ENCODE measurements around the gene TTC39C.

GRCh38 chr18:24024425-24024824 lies 9.9 kb downstream of the TTC39C start:
- TF ChIP-seq, protein P1, sequence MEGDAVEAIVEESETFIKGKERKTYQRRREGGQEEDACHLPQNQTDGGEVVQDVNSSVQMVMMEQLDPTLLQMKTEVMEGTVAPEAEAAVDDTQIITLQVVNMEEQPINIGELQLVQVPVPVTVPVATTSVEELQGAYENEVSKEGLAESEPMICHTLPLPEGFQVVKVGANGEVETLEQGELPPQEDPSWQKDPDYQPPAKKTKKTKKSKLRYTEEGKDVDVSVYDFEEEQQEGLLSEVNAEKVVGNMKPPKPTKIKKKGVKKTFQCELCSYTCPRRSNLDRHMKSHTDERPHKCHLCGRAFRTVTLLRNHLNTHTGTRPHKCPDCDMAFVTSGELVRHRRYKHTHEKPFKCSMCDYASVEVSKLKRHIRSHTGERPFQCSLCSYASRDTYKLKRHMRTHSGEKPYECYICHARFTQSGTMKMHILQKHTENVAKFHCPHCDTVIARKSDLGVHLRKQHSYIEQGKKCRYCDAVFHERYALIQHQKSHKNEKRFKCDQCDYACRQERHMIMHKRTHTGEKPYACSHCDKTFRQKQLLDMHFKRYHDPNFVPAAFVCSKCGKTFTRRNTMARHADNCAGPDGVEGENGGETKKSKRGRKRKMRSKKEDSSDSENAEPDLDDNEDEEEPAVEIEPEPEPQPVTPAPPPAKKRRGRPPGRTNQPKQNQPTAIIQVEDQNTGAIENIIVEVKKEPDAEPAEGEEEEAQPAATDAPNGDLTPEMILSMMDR (IDR thresholded peaks at IDR 0.05; ENCODE audit: insufficient read depth, low read depth, low read length), result no peak
- no peak for TF ChIP-seq EZH2 (IDR thresholded peaks at IDR 0.05; ENCODE audit: insufficient read depth, low read length)

Data from astrocyte (in vitro differentiated cells and primary cell).